K562 (cell line): ENCODE measurements around the gene MAGI3. TPM values are rescaled to one million over a fixed set of nuclear protein-coding genes. Genes with fewer than 3 reads are reported as not detected.

Experiments used
- ASH1L ChIP-seq: fragments of 450-650 bp; IDR thresholded peaks from 2 replicates; pipeline ENCODE4 v1.6.1; 2018; ENCODE audit warnings: borderline replicate concordance, mild to moderate bottlenecking, low read depth; ENCODE audit not compliant: partially characterized antibody
- CREM ChIP-seq: IDR thresholded peaks from 2 replicates; pipeline ENCODE4 v1.6.1; 2014; ENCODE audit warnings: antibody characterized with exemption, low read depth
- CXXC5 ChIP-seq: fragments of 250-450 bp; sonication (Bioruptor Pico); IDR thresholded peaks from 2 replicates; pipeline ENCODE4 v1.8.0; 2022; ENCODE audit warnings: inconsistent platforms, mild to moderate bottlenecking, moderate library complexity
- DDX20 ChIP-seq: fragments of 450-650 bp; IDR thresholded peaks from 2 replicates; pipeline ENCODE4 v1.6.1; 2016; ENCODE audit warnings: missing genetic modification characterization, low read depth, mild to moderate bottlenecking, missing compliant biosample characterization, moderate library complexity
- ETV5 ChIP-seq: sonication (generic); formaldehyde crosslinking; IDR thresholded peaks from 2 replicates; pipeline ENCODE4 v1.4.0; 2020; ENCODE audit warnings: low read depth, mild to moderate bottlenecking, missing genetic modification reagents
- MTA1 ChIP-seq: fragments of 450-650 bp; IDR thresholded peaks from 2 replicates; pipeline ENCODE4 v1.6.1; 2017; ENCODE audit warnings: borderline replicate concordance
- POLR3G ChIP-seq: IDR thresholded peaks from 2 replicates; pipeline ENCODE4 v1.6.1; 2011; ENCODE audit not compliant: insufficient read length, insufficient replicate concordance; ENCODE audit errors: extremely low read depth
- RBM39 ChIP-seq: fragments of 200-400 bp; formaldehyde crosslinking; optimal IDR thresholded peaks from 2 replicates; pipeline ENCODE3; 2018; ENCODE audit warnings: low read depth, low read length
- SMARCE1 ChIP-seq: fragments of 450-650 bp; IDR thresholded peaks from 2 replicates; pipeline ENCODE4 v1.7.1; 2016; ENCODE audit warnings: mild to moderate bottlenecking
- SREBF2 ChIP-seq: sonication (generic); formaldehyde crosslinking; IDR thresholded peaks from 2 replicates; pipeline ENCODE4 v1.4.0; 2020; ENCODE audit warnings: mild to moderate bottlenecking, missing genetic modification reagents
- SUPT5H ChIP-seq: fragments of 450-650 bp; IDR thresholded peaks from 2 replicates; pipeline ENCODE4 v1.6.1; 2016
- ZBTB8A ChIP-seq: fragments of 450-650 bp; IDR thresholded peaks from 2 replicates; pipeline ENCODE4 v1.6.1; 2018; ENCODE audit warnings: mild to moderate bottlenecking, moderate library complexity; ENCODE audit not compliant: partially characterized antibody
- polyA plus RNA-seq, 8 experiments: library from polyadenylated mRNA; depleted of rRNA in 4 of 8; stranded (reverse) in 5 of 8; unstranded in 3 of 8; fragments of >200 nt; fragmentation: Nextera tagmentation in 2 of 8; fragmentation: Illumina TruSeq in 1 of 8; extraction: Ambion mirVana in 2 of 8; extraction: Trizol in 1 of 8; gene quantifications; 2 replicates each; pipeline versions ENCODE4 v1.2.1 to v1.2.3, GENCODE V29; 2011 to 2014; ENCODE audit warnings: inconsistent platforms in 1 of 8, missing spikeins in 1 of 8
- total RNA-seq, 7 experiments: library from RNA; depleted of rRNA in 6 of 7; stranded (reverse); fragments of >200 nt in 6 of 7; fragmentation: Illumina TruSeq in 2 of 7; extraction: Trizol in 2 of 7; gene quantifications; 2 replicates each; pipeline versions ENCODE4 v1.2.1 to v1.2.3, GENCODE V29; 2011 to 2021; ENCODE audit warnings: low replicate concordance in 1 of 7
- TF ChIP-seq, protein P1 (sequence below), 2 experiments: fragments of 450-650 bp; IDR thresholded peaks; 2 replicates each; pipeline ENCODE4 v1.6.1; 2016; ENCODE audit warnings: mild to moderate bottlenecking in 2 of 2, borderline replicate concordance in 1 of 2, low read depth in 1 of 2, moderate library complexity in 1 of 2
- TF ChIP-seq, protein P2 (sequence below), 2 experiments: fragments of 450-650 bp in 1 of 2; sonication (generic) in 1 of 2; formaldehyde crosslinking in 1 of 2; IDR thresholded peaks in 1 of 2; conservative IDR thresholded peaks in 1 of 2; 2 replicates each; pipeline versions ENCODE4 v1.6.1 to v1.8.1; 2016 to 2023; ENCODE audit warnings: mild to moderate bottlenecking in 2 of 2, moderate library complexity in 2 of 2, inconsistent platforms in 1 of 2, missing genetic modification reagents in 1 of 2
- TF ChIP-seq, protein P3 (sequence below): fragments of 450-650 bp; IDR thresholded peaks from 2 replicates; pipeline ENCODE4 v1.6.1; 2017; ENCODE audit warnings: antibody characterized with exemption

The MAGI3 gene
- total and polyA plus RNA-seq, 9 of the 15 experiments (the other 6 are each of a cell fraction or from before 2014, with no cell fraction given): 1.0 to 8.6 (median 5.5) TPM

GRCh38 chr1:113659035-113659434 lies 268.7 kb downstream of the MAGI3 start (continued):
- TF ChIP-seq, protein P1, sequence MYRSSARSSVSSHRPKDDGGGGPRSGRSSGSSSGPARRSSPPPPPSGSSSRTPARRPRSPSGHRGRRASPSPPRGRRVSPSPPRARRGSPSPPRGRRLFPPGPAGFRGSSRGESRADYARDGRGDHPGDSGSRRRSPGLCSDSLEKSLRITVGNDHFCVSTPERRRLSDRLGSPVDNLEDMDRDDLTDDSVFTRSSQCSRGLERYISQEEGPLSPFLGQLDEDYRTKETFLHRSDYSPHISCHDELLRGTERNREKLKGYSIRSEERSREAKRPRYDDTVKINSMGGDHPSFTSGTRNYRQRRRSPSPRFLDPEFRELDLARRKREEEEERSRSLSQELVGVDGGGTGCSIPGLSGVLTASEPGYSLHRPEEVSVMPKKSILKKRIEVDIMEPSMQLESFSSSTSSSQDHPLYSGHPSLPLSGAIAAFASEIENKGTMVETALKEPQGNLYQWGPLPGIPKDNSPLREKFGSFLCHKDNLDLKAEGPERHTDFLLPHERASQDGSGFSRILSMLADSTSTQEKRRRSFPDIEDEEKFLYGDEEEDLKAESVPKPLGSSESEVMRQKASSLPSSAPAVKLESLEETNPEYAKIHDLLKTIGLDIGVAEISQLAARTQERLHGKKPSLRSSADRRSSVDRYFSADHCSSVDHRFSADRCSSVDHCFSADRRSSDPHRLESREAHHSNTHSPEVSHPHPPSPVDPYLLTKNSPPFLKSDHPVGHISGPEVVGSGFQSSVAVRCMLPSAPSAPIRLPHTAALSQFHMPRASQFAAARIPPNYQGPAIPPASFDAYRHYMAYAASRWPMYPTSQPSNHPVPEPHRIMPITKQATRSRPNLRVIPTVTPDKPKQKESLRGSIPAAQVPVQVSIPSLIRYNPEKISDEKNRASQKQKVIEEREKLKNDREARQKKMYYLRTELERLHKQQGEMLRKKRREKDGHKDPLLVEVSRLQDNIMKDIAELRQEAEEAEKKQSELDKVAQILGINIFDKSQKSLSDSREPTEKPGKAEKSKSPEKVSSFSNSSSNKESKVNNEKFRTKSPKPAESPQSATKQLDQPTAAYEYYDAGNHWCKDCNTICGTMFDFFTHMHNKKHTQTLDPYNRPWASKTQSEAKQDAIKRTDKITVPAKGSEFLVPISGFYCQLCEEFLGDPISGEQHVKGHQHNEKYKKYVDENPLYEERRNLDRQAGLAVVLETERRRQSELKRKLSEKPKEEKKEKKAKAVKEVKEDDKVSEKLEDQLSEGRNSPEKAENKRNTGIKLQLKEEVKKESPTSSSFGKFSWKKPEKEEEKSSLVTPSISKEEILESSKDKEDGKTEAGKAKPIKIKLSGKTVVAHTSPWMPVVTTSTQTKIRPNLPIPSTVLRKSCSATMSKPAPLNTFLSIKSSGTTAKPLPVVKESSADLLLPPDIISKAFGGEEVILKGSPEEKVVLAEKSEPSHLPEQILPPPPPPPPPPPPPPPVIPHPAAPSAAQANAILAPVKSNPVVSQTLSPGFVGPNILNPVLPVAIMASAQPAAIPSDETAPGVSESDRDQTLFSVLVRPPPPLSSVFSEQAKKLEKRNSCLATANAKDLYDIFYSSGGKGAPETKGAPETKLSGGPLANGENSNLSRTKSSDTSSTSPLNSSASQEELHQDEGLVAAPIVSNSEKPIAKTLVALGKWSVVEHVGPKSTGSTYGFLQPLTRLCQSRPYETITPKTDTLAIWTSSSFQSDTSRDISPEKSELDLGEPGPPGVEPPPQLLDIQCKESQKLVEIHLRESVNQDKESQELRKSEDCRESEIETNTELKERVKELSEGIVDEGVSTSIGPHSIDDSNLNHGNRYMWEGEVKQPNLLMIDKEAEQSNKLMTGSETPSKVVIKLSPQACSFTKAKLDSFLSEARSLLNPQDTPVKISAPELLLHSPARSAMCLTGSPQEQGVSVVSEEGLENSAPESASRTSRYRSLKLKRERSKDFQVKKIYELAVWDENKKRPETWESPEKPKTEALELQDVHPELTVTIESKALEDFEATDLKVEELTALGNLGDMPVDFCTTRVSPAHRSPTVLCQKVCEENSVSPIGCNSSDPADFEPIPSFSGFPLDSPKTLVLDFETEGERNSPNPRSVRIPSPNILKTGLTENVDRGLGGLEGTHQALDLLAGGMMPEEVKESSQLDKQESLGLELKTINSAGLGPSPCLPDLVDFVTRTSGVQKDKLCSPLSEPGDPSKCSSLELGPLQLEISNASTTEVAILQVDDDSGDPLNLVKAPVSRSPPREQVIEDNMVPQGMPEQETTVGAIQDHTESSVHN (IDR thresholded peaks at IDR 0.05; ENCODE audit: borderline replicate concordance in 1 of 2, low read depth in 1 of 2): peak in 1 of 2 experiments; percentile 57; a peak in 1 of 4 replicates
- TF ChIP-seq, protein P2, sequence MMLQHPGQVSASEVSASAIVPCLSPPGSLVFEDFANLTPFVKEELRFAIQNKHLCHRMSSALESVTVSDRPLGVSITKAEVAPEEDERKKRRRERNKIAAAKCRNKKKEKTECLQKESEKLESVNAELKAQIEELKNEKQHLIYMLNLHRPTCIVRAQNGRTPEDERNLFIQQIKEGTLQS (IDR thresholded peaks at IDR 0.05): peak; percentile 16; the same call in 1 of the 2 replicates
- TF ChIP-seq, protein P2 (CRISPR knock-in tag; conservative IDR thresholded peaks at IDR 0.05): no peak
- TF ChIP-seq POLR3G (no peak), MTA1 (0 out of 2 replicates have a peak, but pooled peaks have one; percentile 46), ZBTB8A (no peak), SREBF2 (CRISPR knock-in tag) (no peak), SUPT5H (no peak), CXXC5 (CRISPR knock-in tag) (peak; percentile 49), DDX20 (tag) (no peak), CREM (peak; percentile 82), ASH1L (no peak), ETV5 (CRISPR knock-in tag) (no peak), RBM39 (no peak), SMARCE1 (peak; percentile 76; the same call in 1 of the 2 replicates)
- TF ChIP-seq, protein P3, sequence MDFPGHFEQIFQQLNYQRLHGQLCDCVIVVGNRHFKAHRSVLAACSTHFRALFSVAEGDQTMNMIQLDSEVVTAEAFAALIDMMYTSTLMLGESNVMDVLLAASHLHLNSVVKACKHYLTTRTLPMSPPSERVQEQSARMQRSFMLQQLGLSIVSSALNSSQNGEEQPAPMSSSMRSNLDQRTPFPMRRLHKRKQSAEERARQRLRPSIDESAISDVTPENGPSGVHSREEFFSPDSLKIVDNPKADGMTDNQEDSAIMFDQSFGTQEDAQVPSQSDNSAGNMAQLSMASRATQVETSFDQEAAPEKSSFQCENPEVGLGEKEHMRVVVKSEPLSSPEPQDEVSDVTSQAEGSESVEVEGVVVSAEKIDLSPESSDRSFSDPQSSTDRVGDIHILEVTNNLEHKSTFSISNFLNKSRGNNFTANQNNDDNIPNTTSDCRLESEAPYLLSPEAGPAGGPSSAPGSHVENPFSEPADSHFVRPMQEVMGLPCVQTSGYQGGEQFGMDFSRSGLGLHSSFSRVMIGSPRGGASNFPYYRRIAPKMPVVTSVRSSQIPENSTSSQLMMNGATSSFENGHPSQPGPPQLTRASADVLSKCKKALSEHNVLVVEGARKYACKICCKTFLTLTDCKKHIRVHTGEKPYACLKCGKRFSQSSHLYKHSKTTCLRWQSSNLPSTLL: no peak
